ENCODE measurements around the gene DNAH17.
"Not testable (repeated sequence)": the region's sequence is repeated elsewhere in the genome, so short reads cannot be mapped to it uniquely, and the experiment has no call there.

The DNAH17 gene

DNA sequence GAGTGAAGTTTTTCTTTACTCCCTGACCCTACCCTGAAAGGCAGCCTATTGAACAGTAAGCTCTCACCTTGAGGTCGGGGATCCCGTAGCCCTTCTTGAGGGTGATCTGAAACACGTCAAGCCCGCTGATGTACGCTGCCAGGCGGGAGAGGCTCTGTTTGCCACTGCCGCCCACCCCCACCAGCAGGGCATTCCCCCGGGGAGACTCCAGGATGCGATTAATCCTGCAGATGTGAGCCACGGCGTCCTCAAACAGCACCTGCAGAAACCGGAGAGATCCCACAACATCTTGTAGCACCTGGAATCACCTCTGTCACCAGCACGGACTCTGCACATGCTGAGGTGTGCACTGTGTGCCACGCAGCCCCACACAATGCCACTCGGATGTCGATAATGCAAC lies 102.0 kb downstream of the DNAH17 start:
- DNase-seq (ENCODE audit: low spot score) = no peak

DNA sequence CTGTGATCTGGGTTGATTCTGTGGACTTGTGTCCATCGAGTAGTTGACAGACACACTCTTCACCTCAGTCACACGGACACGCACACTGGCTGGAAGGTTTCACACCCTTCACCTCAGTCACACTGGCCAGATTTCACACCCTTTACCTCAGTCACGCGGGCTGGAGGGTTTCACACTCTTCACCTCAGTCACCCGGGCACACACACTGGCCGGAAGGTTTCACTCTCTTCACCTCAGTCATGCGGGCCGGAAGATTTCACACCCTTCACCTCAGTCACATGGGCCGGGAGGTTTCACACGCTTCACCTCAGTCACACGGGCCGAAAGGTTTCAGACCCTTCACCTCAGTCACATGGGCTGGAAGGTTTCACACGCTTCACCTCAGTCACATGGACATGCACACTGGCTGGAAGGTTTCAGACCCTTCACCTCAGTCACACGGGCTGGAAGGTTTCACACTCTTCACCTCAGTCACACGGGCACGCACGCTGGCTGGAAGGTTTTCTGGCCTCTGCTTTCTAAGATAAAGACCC lies 102.5 kb downstream of the DNAH17 start:
- no peak for DNase-seq (ENCODE audit: low spot score)

DNA sequence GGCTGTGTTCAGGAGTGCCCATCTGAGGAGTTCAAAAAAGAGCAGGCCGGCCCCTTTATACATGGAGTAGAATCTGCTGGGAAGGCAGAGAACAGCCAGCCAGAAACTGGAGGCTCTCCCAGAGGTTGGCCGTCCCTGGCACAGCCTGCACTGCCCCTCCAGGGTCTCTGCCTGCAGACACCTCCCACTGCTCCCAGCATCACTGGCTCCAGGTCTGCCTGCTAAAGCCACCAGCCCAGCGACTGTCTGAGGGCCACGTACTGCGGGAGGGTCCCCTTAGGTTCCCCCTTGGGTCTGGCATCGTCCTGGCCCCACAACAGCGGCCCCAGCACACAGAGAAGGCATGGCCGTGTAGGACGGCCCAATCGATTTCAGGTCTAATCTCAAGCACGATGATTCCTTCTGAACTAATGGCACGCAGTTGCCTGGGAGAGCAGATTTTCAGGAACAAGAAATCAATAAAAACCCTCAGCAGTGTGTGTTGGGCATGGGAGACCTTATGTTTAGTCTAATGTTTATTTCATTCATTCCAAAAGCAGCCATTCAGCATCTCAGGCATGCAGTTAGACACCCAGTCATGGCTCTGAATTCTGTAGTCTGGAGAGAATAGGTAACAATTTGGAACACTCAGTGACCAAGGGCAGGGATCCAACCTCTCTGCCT lies 103.1 kb downstream of the DNAH17 start:
- DNase-seq (ENCODE audit: low spot score) = no peak

DNA sequence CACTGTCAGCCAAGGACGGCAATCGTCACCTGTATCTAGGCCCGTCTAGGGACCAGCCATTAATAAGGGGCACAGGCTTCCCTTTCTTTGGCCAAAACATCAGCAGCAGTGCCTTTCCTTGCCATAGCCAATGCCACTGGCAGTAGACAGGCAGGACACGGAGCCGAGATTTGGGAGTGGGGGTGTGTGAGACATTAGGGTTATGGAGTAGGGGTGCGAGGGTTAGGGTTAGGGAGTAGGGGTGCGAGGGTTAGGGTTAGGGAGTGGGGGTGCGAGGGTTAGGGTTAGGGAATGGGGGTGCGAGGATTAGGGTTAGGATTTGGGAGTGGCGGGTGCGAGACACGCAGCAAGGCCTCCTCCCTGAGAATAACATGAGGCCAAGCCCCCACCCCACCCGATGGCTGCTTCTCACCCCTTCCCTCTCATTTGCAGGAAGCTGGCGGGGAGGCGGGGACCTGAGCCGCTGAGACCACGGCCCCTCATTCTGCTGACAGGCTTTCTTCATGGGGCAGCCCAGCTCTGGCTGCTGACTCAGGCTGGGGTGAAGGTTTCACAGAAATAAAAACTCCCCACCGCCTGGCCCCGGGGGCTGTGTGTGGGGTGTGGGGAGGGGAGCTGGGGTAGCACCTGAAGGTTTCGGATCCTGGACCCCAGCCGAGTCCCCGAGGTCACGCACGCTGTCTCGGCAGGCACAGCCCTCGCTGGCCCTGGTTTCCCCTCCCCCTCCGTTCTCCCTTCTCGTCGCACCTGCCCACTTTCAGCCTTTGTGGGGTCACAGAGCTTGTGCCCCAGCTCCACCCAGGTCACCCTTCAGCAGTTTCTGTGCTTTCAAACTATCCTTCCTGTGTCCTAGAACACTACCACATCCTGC lies 104.9 kb downstream of the DNAH17 start:
- no peak for DNase-seq (ENCODE audit: low spot score)

DNA sequence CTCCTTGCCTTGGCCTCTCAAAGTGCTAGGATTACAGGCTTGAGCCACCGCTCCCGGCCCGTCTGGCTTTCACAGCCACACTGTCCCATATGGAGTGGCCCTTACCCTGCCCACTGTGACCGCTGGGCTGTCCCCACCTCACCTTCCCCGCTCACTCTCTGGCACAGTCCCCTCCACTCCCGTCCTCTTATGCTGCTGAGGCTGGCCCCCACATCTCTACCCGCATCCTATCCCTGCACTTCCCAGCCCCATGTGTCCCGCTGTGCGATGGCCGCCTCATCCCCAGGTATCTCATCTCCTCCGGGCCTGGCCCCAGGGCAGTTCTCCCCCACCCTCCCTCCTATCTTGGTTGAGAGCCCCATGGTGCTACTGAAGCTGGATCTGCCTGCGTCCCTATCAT lies 105.6 kb downstream of the DNAH17 start:
- DNase-seq (ENCODE audit: low spot score) = no peak

DNA sequence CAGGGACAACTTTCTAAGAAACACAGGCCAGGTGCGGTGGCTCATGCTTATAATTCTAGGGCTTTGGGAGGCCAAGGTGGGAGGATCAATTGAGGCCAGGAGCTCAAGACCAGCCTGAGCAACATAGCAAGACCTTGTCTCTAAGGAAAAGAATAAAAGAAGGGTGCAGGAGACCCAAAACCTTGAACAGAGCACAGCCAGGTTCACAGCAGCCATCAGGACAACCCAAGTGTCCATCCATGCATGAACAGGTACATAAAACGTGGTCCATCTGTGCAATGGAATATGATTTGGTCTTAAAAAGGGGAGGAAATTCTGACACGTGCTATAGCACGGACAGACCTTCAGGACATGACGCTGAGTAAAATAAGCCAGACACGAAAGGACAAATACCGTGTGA lies 107.8 kb downstream of the DNAH17 start:
- DNase-seq (ENCODE audit: low spot score) = no peak

DNA sequence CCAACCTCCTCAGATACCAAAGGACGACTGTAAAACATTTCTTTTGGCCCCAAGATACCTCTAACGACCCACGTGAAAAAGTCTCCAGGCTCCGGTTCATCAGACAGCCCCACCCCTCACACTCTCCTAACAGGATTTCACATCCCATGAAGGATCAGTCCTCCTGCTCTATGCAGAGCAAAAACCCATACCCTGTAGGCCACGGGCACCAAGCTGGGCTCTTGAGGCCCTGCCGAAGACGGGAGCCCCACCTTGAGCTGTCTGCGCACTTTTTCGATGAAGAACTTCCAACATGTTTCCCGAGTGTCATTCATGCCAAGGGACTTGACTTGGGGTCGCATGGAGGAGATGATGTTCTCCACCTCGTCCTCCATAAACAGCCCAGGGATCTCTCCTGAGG lies 108.8 kb downstream of the DNAH17 start:
- DNase-seq (ENCODE audit: low spot score) = no peak

DNA sequence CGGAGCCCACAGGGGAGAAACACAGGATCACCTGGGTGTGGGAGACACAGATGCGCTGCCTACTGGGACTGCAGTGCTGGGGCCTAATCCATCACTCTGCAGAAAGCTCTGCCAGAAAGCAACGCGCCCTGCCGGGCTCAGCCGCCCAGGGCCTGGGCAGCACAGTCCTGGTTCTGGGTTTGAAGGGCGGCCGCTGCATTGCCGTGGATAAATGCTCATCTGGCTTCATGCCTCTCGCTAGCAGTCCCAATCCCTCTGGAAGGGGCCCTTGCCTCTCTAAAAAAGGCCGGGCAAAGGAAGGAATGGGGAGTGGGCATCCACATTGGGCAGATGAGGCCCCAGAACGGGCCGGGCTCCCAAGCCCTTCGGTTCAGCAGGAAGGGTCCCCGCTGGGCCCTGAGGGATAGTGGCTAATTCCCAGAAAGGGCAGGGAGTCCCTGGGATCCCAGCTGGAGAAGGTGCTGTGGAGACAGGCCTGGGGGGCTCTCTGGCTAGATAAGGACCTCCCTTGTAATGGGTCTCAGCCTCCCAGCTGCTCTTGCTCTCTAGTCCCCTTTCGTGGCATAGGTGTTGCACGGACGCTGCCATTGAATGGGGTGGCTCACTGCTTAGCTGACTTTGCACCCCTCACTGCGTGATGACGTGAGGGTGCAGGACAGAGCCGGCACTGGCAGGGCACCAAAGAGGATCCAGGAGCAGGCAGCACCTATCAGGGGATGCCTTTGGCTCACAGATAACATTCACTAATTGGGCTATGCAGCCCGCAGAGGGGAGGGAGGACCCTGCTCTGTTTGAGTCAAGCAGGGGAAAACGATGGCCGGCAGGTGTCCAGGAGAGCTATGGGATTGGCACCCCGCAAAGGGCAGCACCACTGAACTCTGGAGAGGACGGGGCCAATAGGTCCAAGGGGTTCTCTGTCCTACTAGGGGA lies 110.1 kb downstream of the DNAH17 start:
- DNase-seq (ENCODE audit: low spot score) = no peak

DNA sequence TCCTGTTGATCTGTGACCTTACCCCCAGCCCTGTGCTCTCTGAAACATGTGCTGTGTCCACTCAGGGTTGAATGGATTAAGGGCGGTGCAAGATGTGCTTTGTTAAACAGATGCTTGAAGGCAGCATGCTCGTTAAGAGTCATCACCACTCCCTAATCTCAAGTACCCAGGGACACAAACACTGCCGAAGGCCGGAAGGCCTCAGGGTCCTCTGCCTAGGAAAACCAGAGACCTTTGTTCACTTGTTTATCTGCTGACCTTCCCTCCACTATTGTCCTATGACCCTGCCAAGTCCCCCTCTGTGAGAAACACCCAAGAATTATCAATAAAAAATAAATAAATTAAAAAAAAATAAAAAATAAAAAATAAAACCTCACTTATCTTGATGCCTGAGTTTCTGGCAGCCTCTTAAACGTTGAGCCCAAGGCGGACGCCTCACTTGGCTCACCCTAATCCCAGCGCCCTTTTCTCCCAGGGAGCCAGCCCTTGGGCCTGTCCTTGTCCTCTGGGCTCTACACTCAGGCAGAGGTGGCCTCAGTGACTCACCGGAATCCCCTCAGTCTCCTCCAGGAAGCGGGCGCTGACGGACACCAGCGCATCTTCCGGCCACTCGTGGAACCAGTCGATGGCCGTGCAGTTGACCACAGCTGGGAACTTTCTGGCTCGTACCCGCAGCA lies 110.9 kb downstream of the DNAH17 start:
- not testable (repeated sequence) for DNase-seq (ENCODE audit: low spot score)

DNA sequence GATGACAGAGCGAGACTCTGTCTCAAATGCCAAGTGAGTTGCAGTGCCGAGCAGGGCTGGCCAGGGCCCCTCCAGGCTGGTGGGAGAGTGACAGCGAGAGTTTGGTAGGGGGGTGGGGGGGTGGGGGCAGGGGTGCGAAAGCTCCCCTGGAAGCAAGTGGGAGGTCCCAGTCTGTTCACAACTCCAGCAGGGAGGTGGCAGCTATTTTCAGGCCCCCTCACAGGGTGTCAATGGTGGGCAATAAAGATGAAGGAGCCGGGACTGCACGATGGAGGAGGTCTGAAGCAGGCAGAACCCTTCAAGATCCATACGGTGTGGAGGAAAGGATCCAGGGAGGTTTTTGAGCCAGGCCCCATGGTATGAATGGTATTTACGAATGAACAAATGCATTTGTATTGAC lies 115.0 kb downstream of the DNAH17 start:
- no peak for DNase-seq (ENCODE audit: low spot score)

DNA sequence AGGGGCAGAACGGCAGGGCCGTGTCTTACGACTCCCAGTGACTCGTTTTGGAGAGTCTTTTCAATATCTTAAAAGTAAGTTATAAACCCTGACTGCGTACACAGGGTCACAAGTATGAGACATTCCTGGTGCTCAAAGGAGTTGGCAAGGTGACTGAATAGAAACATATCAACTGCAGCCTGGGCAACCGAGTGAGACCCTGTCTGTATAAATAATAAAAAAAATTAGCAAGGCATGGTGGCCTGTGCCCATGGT lies 115.5 kb downstream of the DNAH17 start:
- no peak for DNase-seq (ENCODE audit: low spot score)

DNA sequence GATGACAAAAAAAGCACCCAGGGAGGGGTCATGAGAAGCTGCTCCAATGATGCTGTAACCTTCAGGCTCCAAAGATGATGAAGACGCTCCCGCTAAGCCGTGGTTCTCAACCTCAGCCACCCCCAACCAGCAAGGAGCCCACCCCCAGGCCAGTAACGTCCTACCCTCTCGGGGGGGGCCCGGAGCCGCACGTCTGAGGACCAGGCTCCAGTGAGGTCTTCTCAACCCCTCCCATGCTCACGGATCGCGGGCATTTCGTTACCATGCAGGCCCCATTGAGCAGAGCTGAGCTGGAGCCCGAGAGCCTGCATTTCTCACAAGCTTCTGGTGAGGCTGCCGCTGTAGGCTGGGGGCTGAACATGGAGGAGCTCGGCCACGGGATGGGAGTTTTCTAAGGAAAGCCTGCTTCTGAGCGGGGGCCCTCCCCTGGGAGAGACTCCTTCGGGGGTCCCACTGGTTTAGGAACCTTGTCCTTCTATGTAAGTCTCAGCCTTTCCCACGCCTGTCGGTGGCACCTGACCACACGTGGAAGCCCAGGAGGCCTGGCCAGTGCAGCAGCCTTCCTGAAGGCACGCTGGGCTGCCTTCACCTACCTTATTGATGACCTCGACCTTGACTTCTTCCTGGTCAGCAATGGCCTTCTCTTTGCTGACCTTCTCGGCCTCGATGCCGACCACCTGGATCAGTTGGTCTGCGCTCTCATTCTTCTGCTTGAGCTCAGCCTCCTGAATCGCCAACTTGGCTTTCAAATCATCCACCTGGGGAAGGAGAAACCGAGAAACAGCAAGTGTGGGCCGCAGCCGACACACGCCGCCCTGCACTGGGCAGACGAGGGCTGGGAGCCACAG lies 116.0 kb downstream of the DNAH17 start:
- no peak for DNase-seq (ENCODE audit: low spot score)

DNA sequence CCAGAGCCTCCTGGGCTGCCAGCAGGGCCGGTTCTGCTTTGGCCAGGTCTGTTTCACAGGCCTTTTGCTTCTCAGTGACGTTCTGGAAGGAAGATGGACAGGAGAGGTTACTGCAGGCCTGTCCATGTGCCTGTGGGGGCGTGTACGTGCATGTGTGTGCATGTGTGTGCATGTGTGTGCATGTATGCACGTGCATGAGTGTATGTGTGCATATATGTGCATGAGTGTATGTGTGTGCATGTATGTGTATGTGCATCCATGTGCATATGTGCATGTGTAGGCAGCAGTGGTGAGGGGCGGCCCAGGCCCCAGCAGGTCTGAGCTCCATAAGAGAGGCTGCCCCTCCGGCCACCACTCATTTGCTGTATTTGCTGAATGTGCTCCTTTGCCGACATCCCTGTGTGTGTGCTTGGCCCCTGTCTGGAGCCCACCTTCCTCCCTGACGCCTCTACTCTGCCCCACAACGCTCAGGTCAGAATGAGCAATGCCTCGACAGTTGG lies 117.0 kb downstream of the DNAH17 start:
- DNase-seq (ENCODE audit: low spot score) = no peak

DNA sequence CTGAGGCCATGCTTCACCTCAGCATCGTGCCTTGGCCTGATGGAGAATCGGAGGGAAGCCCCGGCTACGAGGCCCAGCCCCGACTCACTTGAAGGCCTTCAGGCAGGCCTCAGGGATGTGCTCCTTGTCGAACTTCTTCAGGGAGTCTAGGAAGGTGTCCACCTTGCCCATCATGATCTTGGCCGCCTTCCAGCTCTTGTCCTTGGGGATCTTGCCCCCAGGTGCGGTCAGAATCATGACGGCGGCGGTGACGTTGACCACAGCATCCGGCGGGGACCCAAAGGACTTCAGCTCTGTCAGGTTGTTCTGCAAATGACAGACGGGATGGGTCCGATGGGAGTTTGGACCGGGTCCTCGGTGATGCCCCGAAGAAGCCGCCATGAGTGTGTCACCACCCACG lies 117.5 kb downstream of the DNAH17 start:
- DNase-seq (ENCODE audit: low spot score) = no peak

DNA sequence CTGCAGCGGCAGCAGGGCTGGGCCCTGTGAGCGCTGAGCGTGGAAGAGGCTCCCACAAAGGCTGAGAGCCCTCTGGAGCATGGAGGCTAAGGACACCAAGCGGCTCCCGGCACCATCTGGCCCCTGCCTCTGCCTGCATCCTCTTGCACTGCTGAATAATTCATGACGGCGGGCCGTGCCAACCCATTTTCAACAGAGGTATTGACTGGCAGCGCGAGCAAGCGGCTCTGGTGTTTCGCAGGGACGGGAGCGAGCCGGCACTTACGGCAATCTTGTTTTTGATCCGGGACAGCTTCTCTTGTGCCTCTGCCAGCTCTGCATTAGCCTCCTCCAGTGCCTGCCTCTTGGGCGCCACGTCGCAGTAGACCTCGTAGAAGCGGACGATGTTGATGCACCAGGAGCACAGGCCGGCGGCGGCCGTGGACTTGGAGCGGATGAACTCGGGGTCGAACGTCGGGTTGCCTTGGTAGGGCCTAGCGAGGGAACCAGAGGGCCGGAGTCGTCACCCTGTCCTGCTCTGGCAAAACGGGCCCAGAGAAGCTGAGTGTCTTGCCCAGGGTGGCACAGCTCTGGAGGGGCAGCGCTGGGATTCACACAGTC lies 118.4 kb downstream of the DNAH17 start:
- no peak for DNase-seq (ENCODE audit: low spot score)

DNA sequence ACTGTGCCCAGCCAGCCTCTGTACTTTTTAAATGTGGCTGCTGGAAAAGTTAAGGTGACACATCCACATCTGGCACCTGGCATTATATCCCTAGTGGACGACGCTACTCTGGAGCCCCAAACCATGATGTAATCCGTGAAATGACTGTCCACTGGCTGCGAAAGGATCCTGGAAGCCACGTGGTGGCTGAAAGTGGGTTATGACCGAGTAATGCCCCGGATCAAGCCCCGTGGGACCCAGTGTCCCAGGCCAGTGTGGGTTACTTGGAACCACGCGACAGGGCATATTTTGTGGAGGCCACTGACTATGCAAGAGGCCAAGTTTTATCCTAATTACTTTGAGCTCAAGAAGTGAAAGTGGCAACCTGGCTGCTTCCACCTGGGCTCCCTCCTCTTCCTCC lies 119.1 kb downstream of the DNAH17 start:
- DNase-seq (ENCODE audit: low spot score) = no peak

DNA sequence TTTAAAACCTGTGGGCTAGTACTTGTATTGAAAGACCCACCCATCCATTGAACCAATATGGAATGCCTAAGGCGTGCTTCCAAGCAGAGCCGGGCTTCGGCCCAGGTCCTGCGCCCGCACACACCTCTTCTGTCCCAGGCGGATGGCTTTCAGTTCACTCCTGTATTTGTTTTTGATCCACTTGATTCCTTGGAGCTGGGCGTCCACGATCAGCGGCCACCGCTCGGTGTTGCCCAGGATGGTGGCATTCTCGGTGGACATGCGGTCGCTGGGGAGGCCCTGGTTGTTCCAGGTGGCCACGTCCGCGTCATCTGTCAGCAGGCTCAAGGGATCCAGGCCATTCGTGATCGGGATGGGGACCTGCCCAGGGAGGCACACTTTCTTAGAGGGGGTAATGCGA lies 122.8 kb downstream of the DNAH17 start:
- DNase-seq (ENCODE audit: low spot score) = no peak

DNA sequence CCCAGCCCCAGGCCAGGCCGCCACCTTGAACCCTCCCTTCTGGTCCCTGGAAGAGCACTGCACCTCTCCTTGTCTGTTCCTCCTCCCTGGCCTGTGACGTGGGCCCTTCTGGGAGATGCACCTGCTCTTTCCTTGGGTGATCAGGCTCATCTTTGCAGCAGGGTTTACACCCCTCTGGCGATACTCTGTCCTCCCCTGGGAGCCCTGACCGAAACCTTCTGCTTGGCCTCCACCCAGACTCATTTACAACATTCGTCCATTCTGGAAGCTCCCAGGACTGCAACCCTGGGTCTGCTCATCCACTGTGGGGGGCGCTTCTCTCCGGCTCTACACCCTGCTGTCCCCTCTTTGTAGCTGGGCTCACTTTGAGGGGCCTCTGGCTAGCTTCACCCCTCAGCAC lies 125.4 kb downstream of the DNAH17 start:
- DNase-seq (ENCODE audit: low spot score) = no peak

DNA sequence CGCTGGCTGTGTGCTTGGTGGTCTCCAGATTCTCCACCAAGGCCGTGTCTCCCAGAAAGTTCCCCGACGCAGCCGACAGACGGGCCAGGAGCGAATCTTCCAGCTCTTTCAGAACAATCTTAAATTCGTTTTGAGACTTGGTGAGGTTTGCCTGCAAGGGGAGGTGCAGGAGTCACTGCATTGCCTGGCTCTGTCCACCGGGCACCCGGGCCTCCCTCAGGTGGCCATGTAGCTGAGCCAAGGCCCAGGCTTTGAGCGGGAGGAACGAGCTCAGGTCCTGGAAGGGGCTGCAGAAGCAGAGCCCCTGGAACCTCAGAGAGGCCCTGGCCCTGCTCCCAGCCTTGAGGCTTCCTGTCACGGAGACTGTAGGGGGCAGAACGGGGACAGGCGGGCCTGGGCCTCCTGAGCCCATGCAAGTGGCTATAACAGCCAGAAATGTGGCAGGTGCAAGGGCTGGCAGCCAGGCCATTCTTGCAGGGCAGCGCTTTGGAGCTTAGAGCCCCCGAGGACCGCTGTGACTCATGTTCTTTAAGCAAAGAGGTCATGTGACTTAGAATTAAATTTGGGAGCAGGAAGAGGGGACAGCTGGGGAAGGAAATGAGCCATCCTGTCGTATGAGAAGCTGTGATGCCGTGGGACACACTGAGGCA lies 126.4 kb downstream of the DNAH17 start:
- no peak for DNase-seq (ENCODE audit: low spot score)

DNA sequence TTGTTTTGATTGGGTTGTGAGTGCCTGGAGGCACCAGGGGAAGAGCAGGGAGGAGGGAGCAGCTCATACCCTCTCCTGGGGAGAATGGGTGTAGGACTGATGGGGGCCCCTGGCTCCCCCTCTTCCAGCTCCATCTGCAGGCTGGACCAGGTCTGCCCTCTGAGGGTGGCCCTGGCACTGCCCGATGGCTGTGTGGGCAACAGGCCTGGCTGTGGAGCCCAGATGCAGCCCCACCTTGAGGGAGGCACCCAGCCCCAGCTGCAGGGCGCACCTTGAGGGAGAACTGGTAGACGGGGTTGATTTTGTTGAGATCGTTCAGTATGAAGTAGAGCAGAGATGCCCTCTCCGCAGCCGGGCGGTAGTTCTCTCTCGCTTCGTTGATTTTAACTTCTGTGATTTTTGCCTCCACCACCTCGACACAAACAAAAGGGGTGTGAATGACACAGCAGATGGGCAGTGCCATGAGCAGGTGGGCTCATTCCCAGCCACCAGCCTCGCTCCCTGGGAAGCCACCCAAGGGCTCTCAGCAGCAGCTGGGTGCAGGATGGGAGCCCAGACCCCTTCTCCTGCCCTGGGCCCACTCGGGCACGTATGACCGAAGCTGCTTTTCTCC lies 127.1 kb downstream of the DNAH17 start:
- no peak for DNase-seq (ENCODE audit: low spot score)
